SK-N-MC (cell line): Measurements from ENCODE around the gene COQ8A.

ENCODE experiments used
- DNase-seq: peaks from one replicate; pipeline ENCODE4 v3.0.0-alpha.2; 2011; ENCODE audit warnings: low read depth, low spot score
- H3K27ac ChIP-seq: fragments of 200-600 bp; sonication (generic); 2 replicates; pipeline ENCODE4 v1.5.1; 2016; ENCODE audit warnings: mixed run types
- H3K36me3 ChIP-seq: fragments of 200-600 bp; sonication (generic); 2 replicates; pipeline ENCODE4 v1.6.1; 2017; ENCODE audit warnings: antibody characterized with exemption, low read length, mixed read lengths; ENCODE audit not compliant: insufficient read depth
- H3K4me3 ChIP-seq: fragments of 200-600 bp; sonication (generic); 2 replicates; pipeline ENCODE4 v1.5.1; 2016
- H3K9ac ChIP-seq: fragments of 200-600 bp; sonication (generic); 2 replicates; pipeline ENCODE4 v1.8.0; 2017; ENCODE audit warnings: mixed run types, mixed read lengths; ENCODE audit not compliant: insufficient read length
- H3K9me3 ChIP-seq: fragments of 200-600 bp; sonication (generic); 2 replicates; pipeline ENCODE4 v1.6.1; 2017; ENCODE audit warnings: low read depth, mild to moderate bottlenecking, antibody characterized with exemption, low read length, moderate library complexity, mixed read lengths
- EZH2 ChIP-seq: fragments of 200-600 bp; sonication (generic); IDR thresholded peaks from one replicate; pipeline ENCODE4 v1.6.1; 2017; ENCODE audit warnings: antibody characterized with exemption
- FOXP2 ChIP-seq: optimal IDR thresholded peaks from 2 replicates; pipeline ENCODE3; 2011; ENCODE audit warnings: mild to moderate bottlenecking, moderate library complexity; ENCODE audit not compliant: insufficient read depth; ENCODE audit errors: extremely low read length, control extremely low read depth
- POLR2AphosphoS5 ChIP-seq: IDR thresholded peaks from 2 replicates; pipeline ENCODE4 v1.6.1; 2012; ENCODE audit warnings: mild to moderate bottlenecking, low read depth, low read length, borderline replicate concordance

COQ8A gene

DNA sequence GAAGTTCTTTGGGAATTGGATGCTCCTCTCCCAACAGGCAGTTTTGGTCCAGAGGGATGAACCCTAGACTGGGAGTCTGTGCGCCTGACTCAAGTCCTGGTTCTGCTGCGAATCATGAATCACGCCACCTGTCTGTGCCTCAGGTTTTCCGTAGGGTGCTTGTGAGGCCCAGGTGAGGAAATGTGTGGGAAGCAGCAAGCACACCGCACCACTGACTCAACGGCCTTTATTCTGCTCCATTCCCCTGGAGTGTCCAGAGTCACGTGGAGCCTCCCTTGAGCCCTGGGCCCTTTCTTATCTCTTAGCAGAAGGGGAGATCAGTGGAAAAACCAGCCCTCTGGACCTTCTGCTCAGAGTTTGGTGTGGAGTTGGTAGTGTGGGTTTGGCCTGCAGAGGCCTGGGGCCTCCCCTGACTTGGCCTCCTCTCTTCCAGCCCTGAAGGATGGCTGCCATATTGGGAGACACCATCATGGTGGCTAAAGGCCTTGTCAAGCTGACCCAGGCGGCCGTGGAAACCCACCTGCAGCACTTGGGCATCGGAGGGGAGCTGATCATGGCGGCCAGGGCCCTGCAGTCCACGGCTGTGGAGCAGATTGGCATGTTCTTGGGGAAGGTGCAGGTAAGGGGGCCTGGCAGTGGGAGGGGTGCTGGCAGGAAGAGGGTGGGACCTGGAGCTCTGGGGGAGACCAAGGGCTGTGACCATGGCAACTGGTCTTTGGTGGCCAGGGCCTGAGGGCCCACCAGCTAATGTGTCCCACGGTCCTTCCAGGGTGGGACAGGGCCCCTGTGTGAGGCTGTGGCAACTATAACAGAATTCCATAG lies 21.1 kb downstream of the COQ8A start:
- no peak overlapping the region for H3K9ac ChIP-seq
- no peaks in the 10 kb centered on the region for H3K36me3 ChIP-seq
- no peak overlapping the region for H3K4me3 ChIP-seq
- no peak overlapping the region for H3K27ac ChIP-seq
- no peak for TF ChIP-seq FOXP2
- no peak for TF ChIP-seq POLR2AphosphoS5
- no peak for TF ChIP-seq EZH2
- DNase-seq: no peak
- H3K9me3 ChIP-seq: no peaks in the 10 kb centered on the region

DNA sequence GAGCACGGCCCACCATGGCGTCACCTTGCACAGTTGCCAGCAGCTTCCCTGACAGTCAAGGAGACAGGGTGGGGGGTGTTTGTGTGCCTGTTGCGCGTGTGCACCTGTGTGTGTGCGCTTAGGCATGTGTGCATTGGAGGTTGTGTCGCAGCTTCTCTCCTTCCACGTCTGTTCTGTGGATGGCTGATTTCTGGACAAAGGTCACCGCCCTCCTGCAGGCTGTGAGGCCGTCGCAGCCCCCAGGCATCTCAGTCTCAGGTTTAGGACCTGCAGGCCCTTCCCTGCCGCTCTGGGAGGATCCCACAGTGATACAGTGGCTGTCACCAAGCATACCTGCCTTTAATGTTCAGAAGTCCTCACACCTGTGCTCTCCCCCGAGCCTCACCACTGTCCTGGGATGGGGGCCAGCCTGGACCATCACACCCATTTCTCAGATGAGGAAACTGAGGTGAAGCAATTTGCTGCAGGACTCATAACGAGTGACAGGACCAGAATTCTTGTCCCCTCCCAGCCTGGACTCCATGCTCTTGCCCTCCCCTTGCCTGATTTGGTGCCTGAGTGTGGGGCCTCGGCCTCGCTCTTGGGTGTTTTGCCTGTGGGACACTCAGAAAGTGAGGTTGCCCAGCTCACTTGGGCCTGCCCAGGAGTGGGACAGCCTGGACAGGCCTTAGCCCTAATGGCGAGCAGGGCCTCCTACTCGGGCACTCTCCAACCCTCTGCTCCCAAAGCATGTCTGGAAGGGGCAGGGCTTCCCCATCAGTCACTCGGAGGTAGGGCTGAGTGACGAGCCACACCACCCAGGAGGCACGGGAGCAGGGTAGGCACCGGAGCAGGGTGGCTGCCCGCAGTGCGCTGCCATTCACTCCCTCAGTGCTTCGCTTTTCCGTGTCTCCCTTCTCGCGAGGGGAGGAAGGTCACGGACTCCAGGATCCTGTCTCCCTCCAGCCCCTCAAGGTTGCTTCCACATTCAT lies 22.6 kb downstream of the COQ8A start:
- Histone ChIP-seq H3K9ac (no peak overlapping the region), H3K27ac (no peak overlapping the region), H3K9me3 (no peaks in the 10 kb centered on the region), H3K4me3 (no peak overlapping the region), H3K36me3 (no peaks in the 10 kb centered on the region)
- DNase-seq: no peak
- no peak for TF ChIP-seq FOXP2
- TF ChIP-seq EZH2: no peak
- TF ChIP-seq POLR2AphosphoS5: no peak

DNA sequence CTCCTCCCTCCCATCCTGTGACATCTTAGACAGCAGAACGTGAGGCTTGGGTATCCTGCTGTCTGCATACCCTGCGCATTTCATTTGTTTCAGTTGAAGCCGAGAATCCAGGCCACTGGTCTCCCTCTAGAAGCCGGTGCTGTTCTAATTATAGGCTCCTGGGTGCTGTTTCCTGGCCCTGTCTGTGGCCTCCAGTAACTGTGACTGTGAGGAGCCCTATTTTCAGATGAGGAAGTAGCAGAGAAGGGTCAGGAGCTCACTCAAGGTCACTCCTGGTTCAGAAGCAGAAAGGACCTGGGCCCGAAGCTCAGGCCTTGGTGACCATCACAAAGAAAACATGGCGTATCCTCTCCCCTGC lies 24.0 kb downstream of the COQ8A start:
- H3K9ac ChIP-seq: no peak overlapping the region

DNA sequence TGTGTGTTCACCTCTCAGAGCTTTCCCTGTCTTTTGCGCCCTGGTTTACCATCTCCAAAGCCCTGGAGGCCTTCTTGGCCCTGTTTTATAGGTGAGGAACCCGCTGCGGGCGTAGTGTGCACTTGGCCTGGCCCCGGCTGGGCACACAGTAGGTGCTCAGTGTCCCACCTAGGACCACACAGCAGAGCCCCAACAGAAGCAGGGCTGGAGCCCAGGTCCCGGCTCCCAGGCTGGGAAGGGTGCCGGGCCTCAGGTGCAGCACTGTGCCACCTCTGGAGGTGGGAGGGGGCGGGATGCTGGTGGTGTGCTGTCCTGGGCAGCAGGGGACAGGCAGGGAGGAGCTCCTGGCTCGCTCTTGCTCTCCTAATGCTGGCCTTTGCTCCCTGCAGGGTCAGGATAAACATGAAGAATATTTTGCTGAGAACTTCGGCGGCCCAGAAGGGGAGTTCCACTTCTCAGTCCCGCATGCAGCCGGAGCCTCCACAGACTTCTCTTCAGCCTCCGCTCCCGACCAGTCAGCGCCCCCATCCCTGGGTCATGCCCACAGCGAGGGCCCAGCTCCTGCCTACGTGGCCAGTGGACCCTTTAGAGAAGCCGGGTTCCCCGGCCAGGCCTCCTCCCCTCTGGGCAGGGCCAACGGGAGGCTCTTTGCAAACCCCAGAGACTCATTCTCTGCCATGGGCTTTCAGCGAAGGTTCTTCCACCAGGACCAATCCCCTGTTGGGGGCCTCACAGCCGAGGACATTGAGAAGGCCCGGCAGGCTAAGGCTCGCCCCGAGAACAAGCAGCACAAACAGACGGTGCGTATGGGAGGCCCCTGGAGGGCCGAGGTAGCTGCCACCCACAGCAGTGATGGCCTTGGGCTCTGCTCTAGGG lies 24.8 kb downstream of the COQ8A start:
- no peaks in the 10 kb centered on the region for H3K36me3 ChIP-seq
- H3K27ac ChIP-seq: no peak overlapping the region
- H3K9ac ChIP-seq: no peak overlapping the region
- DNase-seq: no peak
- no peak overlapping the region for H3K4me3 ChIP-seq
- TF ChIP-seq FOXP2 (no peak), POLR2AphosphoS5 (no peak), EZH2 (no peak)
- no peaks in the 10 kb centered on the region for H3K9me3 ChIP-seq

More for the DNA sequence above, 24.0 kb downstream of the COQ8A start:
- DNase-seq: no peak
- H3K4me3 ChIP-seq: no peak overlapping the region
- H3K36me3 ChIP-seq: no peaks in the 10 kb centered on the region
- H3K9me3 ChIP-seq: no peaks in the 10 kb centered on the region
- H3K27ac ChIP-seq: no peak overlapping the region
- TF ChIP-seq POLR2AphosphoS5 (no peak), FOXP2 (no peak), EZH2 (no peak)

DNA sequence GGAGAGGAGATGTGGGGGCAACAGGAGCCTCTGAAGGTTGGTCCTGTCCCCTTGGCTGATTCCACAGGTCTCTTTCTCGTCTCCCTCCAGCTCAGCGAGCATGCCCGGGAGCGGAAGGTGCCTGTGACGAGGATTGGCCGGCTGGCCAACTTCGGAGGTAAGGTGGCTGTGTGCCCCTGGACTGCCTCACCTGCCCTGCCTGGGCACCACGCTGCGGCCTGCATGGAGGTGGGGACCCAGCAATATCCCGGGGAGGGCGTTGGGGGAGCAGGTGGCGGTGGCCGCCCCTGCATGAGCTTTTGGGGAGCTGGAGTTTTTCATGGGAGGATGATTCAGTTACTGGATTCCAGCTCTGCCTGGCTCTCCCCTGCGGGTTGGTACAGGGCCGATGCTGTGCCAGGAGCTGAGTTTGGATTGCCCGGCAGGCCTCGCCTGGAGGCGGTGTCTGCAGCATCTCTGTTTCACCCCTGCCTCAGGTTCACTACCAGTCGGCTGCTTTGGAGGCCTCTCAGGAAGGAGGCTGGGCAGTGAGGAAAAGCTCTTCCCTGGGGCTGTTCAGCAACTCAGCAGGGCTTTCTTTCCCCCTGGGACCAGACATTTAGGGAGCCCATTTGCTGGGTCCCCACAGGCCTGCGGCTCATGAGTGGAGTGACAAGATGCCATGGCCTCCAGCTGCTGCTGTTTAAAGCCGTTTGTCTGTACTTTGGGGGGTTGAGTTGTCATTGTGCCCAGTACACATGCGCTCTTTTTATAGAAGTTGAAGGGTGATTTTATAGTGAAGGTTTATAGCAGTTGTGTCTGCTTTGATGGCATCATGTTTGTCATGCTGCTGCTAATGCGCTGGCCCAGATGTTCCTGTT lies 25.7 kb downstream of the COQ8A start:
- no peak for TF ChIP-seq POLR2AphosphoS5
- TF ChIP-seq FOXP2: no peak
- no peak for TF ChIP-seq EZH2
- H3K4me3 ChIP-seq: no peak overlapping the region
- no peaks in the 10 kb centered on the region for H3K9me3 ChIP-seq
- no peak overlapping the region for H3K9ac ChIP-seq
- DNase-seq: no peak
- no peaks in the 10 kb centered on the region for H3K36me3 ChIP-seq
- no peak overlapping the region for H3K27ac ChIP-seq

DNA sequence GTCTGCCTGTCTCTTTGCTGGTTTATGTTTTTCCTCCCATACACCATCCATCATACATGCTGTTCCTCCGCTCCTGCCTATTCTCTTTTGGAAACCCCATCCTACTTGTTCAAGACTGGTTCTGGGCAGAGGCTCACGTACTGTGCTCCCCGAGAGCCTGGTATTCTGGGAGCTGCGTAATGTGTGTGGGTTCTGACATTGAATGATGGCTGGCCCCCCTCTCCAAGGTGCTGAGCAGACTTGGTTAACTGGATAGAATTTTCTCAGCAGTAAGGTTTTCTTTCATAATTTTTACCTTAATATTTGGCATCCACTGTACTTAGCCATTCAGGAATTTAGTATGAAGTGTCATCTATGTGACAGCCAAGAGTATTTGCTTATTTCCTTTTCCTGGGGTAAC lies 26.6 kb downstream of the COQ8A start:
- H3K4me3 ChIP-seq: no peak overlapping the region
- DNase-seq: no peak
- H3K9ac ChIP-seq: no peak overlapping the region
- H3K36me3 ChIP-seq: no peaks in the 10 kb centered on the region
- TF ChIP-seq POLR2AphosphoS5: no peak
- TF ChIP-seq EZH2: no peak
- TF ChIP-seq FOXP2: no peak
- H3K27ac ChIP-seq: no peak overlapping the region
- no peaks in the 10 kb centered on the region for H3K9me3 ChIP-seq

DNA sequence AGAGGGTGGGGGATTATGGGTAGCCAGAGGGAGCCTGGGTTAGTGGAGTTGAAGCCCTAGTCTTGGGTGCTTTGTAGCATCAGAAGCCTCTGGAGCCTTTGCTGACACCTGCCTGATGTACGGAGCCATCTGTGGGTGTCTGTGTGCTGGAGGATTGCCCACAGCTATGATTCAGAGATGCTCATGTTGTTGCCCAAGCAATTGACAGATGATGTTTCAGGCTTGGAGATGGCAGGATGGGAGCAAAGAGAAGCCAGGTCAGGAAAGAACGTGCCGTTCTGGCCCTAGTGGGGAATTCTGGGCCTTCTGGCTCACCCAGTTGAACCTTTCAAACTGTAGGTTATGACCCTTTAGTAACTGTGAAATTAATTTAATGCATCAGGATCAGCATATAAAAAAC lies 27.6 kb downstream of the COQ8A start:
- no peak overlapping the region for H3K4me3 ChIP-seq
- H3K9me3 ChIP-seq: no peaks in the 10 kb centered on the region
- no peak for DNase-seq
- no peak overlapping the region for H3K27ac ChIP-seq
- H3K36me3 ChIP-seq: no peaks in the 10 kb centered on the region
- H3K9ac ChIP-seq: no peak overlapping the region
- no peak for TF ChIP-seq FOXP2
- TF ChIP-seq POLR2AphosphoS5: no peak
- no peak for TF ChIP-seq EZH2
